CD14-positive monocyte (primary cell): Measurements from ENCODE around the gene SNCB. TPM values are rescaled to one million over a fixed set of nuclear protein-coding genes. Genes with fewer than 3 reads are reported as not detected.
A peak's percentile ranks its signal among the peaks of the same experiment; 100 is the strongest.
"Not testable (repeated sequence)": the region's sequence is repeated elsewhere in the genome, so short reads cannot be mapped to it uniquely, and the experiment has no call there.

Source experiments
- DNase-seq, 3 donors: peaks; one replicate each; pipeline ENCODE4 v3.0.0-alpha.2; 2011 to 2022
- H2AFZ ChIP-seq: 2 replicates; pipeline ENCODE4 v1.6.0; 2012; ENCODE audit warnings: mild to moderate bottlenecking, low read depth, low read length, inconsistent platforms; ENCODE audit not compliant: insufficient read depth, poor library complexity, severe bottlenecking
- H3K27ac ChIP-seq, 2 donors: 1 replicate in 1 of 2; 2 replicates in 1 of 2; pipeline ENCODE4 v1.5.1; 2012 to 2013; ENCODE audit warnings: low read length in 2 of 2, control low read depth in 1 of 2, inconsistent platforms in 1 of 2, low read depth in 1 of 2, mild to moderate bottlenecking in 1 of 2
- H3K27me3 ChIP-seq, 2 donors: one replicate each; pipeline versions ENCODE4 v1.6.0 to v1.6.1; 2011 to 2013; ENCODE audit warnings: low read length in 2 of 2; ENCODE audit not compliant: control insufficient read depth in 2 of 2, insufficient read depth in 2 of 2
- H3K36me3 ChIP-seq, 2 donors: replicated peaks in 1 of 2; 1 replicate in 1 of 2; 2 replicates in 1 of 2; pipeline versions ENCODE4 v1.5.1 to v1.6.1; 2012 to 2013; ENCODE audit warnings: low read length in 2 of 2, control low read depth in 1 of 2, inconsistent platforms in 1 of 2, mild to moderate bottlenecking in 1 of 2; ENCODE audit not compliant: insufficient read depth in 2 of 2, control insufficient read depth in 1 of 2
- H3K4me1 ChIP-seq, 2 donors: 1 replicate in 1 of 2; 2 replicates in 1 of 2; pipeline versions ENCODE4 v1.5.1 to v1.6.1; 2012 to 2013; ENCODE audit warnings: low read length in 2 of 2, control low read depth in 1 of 2, inconsistent platforms in 1 of 2, mild to moderate bottlenecking in 1 of 2, moderate library complexity in 1 of 2; ENCODE audit not compliant: insufficient read depth in 2 of 2, control insufficient read depth in 1 of 2
- H3K4me2 ChIP-seq: replicated peaks from 2 replicates; pipeline ENCODE3; 2012; ENCODE audit warnings: low read length, moderate library complexity, mild to moderate bottlenecking; ENCODE audit not compliant: poor library complexity, severe bottlenecking; ENCODE audit errors: extremely low read depth
- H3K4me3 ChIP-seq, 3 experiments: fragments of 200-600 bp in 1 of 3; sonication (generic) in 1 of 3; replicated peaks in 1 of 3; 1 replicate in 2 of 3; 2 replicates in 1 of 3; pipeline ENCODE4 v1.5.1; 2011 to 2013; ENCODE audit warnings: low read length in 3 of 3, mild to moderate bottlenecking in 3 of 3, control low read depth in 2 of 3, low read depth in 2 of 3, inconsistent platforms in 1 of 3, moderate library complexity in 1 of 3
- H3K79me2 ChIP-seq: 2 replicates; pipeline ENCODE4 v1.6.0; 2012; ENCODE audit warnings: mild to moderate bottlenecking, control low read depth, inconsistent platforms, low read length, moderate library complexity; ENCODE audit not compliant: insufficient read depth
- H3K9ac ChIP-seq: 2 replicates; pipeline ENCODE4 v1.6.0; 2017; ENCODE audit warnings: low read length, mild to moderate bottlenecking; ENCODE audit not compliant: insufficient read depth, poor library complexity, severe bottlenecking
- H3K9me3 ChIP-seq, 2 donors: replicated peaks in 1 of 2; 1 replicate in 1 of 2; 2 replicates in 1 of 2; pipeline versions ENCODE4 v1.5.1 to v1.6.1; 2012 to 2013; ENCODE audit warnings: low read length in 2 of 2, control low read depth in 1 of 2; ENCODE audit not compliant: control insufficient read depth in 1 of 2, insufficient read depth in 1 of 2
- H4K20me1 ChIP-seq: 2 replicates; pipeline ENCODE4 v1.6.0; 2012; ENCODE audit warnings: mild to moderate bottlenecking, low read length, control low read depth, moderate library complexity; ENCODE audit not compliant: insufficient read depth
- H3K27ac Mint-ChIP-seq, 7 donors: one replicate each; pipeline ENCODE4 v1.8.0; 2020; ENCODE audit warnings: mild to moderate bottlenecking in 7 of 7, mixed read lengths in 7 of 7, moderate library complexity in 6 of 7, inconsistent platforms in 2 of 7
- H3K27me3 Mint-ChIP-seq, 3 donors: one replicate each; pipeline ENCODE4 v1.8.0; 2021 to 2022; ENCODE audit warnings: low read depth in 3 of 3, mild to moderate bottlenecking in 3 of 3, mixed read lengths in 3 of 3, moderate library complexity in 3 of 3, inconsistent platforms in 1 of 3
- H3K36me3 Mint-ChIP-seq, 2 donors: one replicate each; pipeline ENCODE4 v1.8.0; 2020; ENCODE audit warnings: mixed read lengths in 2 of 2, inconsistent platforms in 1 of 2, mild to moderate bottlenecking in 1 of 2
- H3K4me1 Mint-ChIP-seq: one replicate; pipeline ENCODE4 v1.8.0; 2020; ENCODE audit warnings: mild to moderate bottlenecking, mixed read lengths
- H3K4me3 Mint-ChIP-seq, 2 donors: one replicate each; pipeline ENCODE4 v1.8.0; 2020; ENCODE audit warnings: mild to moderate bottlenecking in 2 of 2, mixed read lengths in 2 of 2, moderate library complexity in 1 of 2
- H3K9me3 Mint-ChIP-seq, 7 donors: one replicate each; pipeline ENCODE4 v1.8.0; 2020 to 2022; ENCODE audit warnings: mixed read lengths in 7 of 7, mild to moderate bottlenecking in 6 of 7, moderate library complexity in 6 of 7, inconsistent platforms in 2 of 7
- CTCF ChIP-seq: fragments of 200-600 bp; IDR thresholded peaks from one replicate; pipeline ENCODE4 v1.8.0; 2022; ENCODE audit warnings: antibody characterized with exemption, mild to moderate bottlenecking
- WGBS: methylation state at CpG from one replicate; pipeline ENCODE4 v1.1.5; 2013; ENCODE audit warnings: missing lambda C conversion rate; ENCODE audit not compliant: insufficient coverage; 5-methylcytosine and 5-hydroxymethylcytosine counted together
- intact Hi-C, 2 donors: fragments of 100-400 bp; cut with micrococcal nuclease; formaldehyde crosslinking; loops; one replicate each; pipeline versions ENCODE4 v1.15.0 to v1.15.1; 2023
- polyA plus RNA-seq, 3 donors: library from polyadenylated mRNA; depleted of rRNA in 1 of 3; unstranded in 2 of 3; stranded (reverse) in 1 of 3; fragments of 300-500 nt in 2 of 3; fragments of >200 nt in 1 of 3; fragmentation: Illumina TruSeq in 2 of 3; gene quantifications; 1 replicate in 2 of 3; 2 replicates in 1 of 3; pipeline ENCODE4 v1.2.3, GENCODE V29; 2012 to 2021

SNCB gene
- polyA plus RNA-seq, 3 donors: not detected

- WGBS: 78% methylated on average over 10 of the region's 12 CpGs
- Histone ChIP-seq H2AFZ (no peak overlapping the region), H3K9me3 (no peaks in the 10 kb centered on the region), H3K79me2 (no peaks in the 10 kb centered on the region), H3K36me3 (no peaks in the 10 kb centered on the region), H3K27me3 (peaks cover 0 to 31% of the 10 kb centered on the region in 2 donors), H3K4me1 (peaks cover 0 to 4% of the 10 kb centered on the region in 2 donors), H4K20me1 (no peaks in the 10 kb centered on the region), H3K4me3 (no peak overlapping the region), H3K4me2 (no peak overlapping the region), H3K9ac (no peak overlapping the region), H3K27ac (no peak overlapping the region)
- DNase-seq: no peak
- peaks cover 0 to 2% (median 0%) of the 10 kb centered on the region in 7 donors for H3K9me3 Mint-ChIP-seq
- intact Hi-C loops: no loop called here
- H3K36me3 Mint-ChIP-seq: no peaks in the 10 kb centered on the region
- no peak for TF ChIP-seq CTCF
- H3K27me3 Mint-ChIP-seq: peaks cover 27 to 48% (median 27%) of the 10 kb centered on the region in 3 donors
- peak overlapping the region in 1 of 7 donors; percentile 64 for H3K27ac Mint-ChIP-seq
- peaks cover 2% of the 10 kb centered on the region for H3K4me1 Mint-ChIP-seq
- no peak overlapping the region for H3K4me3 Mint-ChIP-seq
Observed at GRCh38 chr5:176601901-176602482, 28.3 kb downstream of the SNCB start.

GRCh38 chr5:176599749-176600430 lies 30.4 kb downstream of the SNCB start:
- 94% methylated on average over 15 of the region's 19 CpGs for WGBS
- H3K36me3 Mint-ChIP-seq, H3K9ac ChIP-seq, H3K4me3 ChIP-seq, H2AFZ ChIP-seq, DNase-seq, H3K4me2 ChIP-seq, H3K9me3 ChIP-seq, H3K9me3 Mint-ChIP-seq, H4K20me1 ChIP-seq, H3K4me1 Mint-ChIP-seq, H3K27ac Mint-ChIP-seq, intact Hi-C loops, H3K27ac ChIP-seq, H3K79me2 ChIP-seq, H3K36me3 ChIP-seq: not testable (repeated sequence)
- H3K27me3 Mint-ChIP-seq: peaks cover 34 to 54% (median 40%) of the 10 kb centered on the region in 3 donors
- Histone ChIP-seq H3K27me3 (peaks cover 0 to 38% of the 10 kb centered on the region in 2 donors), H3K4me1 (peaks cover 2 to 12% of the 10 kb centered on the region in 2 donors)
- H3K4me3 Mint-ChIP-seq: peak overlapping the region in 1 of 2 donors; percentile 0
